Small intestine (tissue), 7 donors: ENCODE data around the gene ARPC1B. TPM values are rescaled to one million over a fixed set of nuclear protein-coding genes. Genes with fewer than 3 reads are reported as not detected.
A peak's percentile ranks its signal among the peaks of the same experiment; 100 is the strongest.
"Not testable (repeated sequence)": the region's sequence is repeated elsewhere in the genome, so short reads cannot be mapped to it uniquely, and the experiment has no call there.

Experiments
- DNase-seq, 2 donors: peaks; one replicate each; pipeline versions ENCODE4 v3.0.0 to v3.0.0-alpha.2; 2013
- FAIRE-seq: peaks from 2 replicates; lab custom pipeline; 2012; peaks lifted over from hg19 to GRCh38; lab: Jason Lieb, UNC
- H3K27ac ChIP-seq, 3 donors: one replicate each; pipeline ENCODE4 v1.5.1; 2013; ENCODE audit warnings: low read length in 2 of 3, mild to moderate bottlenecking in 2 of 3, control low read depth in 1 of 3, inconsistent platforms in 1 of 3, low read depth in 1 of 3, moderate library complexity in 1 of 3
- H3K27me3 ChIP-seq, 3 donors: one replicate each; pipeline ENCODE4 v1.6.1; 2013; ENCODE audit warnings: low read length in 3 of 3, inconsistent platforms in 1 of 3; ENCODE audit not compliant: control insufficient read depth in 3 of 3, insufficient read depth in 3 of 3
- H3K36me3 ChIP-seq, 3 donors: one replicate each; pipeline ENCODE4 v1.6.1; 2013; ENCODE audit warnings: low read length in 3 of 3, inconsistent platforms in 1 of 3, low read depth in 1 of 3, mild to moderate bottlenecking in 1 of 3, moderate library complexity in 1 of 3; ENCODE audit not compliant: control insufficient read depth in 3 of 3, insufficient read depth in 2 of 3
- H3K4me1 ChIP-seq, 3 donors: one replicate each; pipeline ENCODE4 v1.6.1; 2013; ENCODE audit warnings: low read length in 2 of 3, inconsistent platforms in 1 of 3, low read depth in 1 of 3, mild to moderate bottlenecking in 1 of 3, moderate library complexity in 1 of 3; ENCODE audit not compliant: control insufficient read depth in 3 of 3, insufficient read depth in 2 of 3
- H3K4me3 ChIP-seq, 3 donors: one replicate each; pipeline ENCODE4 v1.5.1; 2013; ENCODE audit warnings: low read length in 3 of 3, control low read depth in 1 of 3, inconsistent platforms in 1 of 3, low read depth in 1 of 3, mild to moderate bottlenecking in 1 of 3, moderate library complexity in 1 of 3
- H3K9me3 ChIP-seq, 2 donors: one replicate each; pipeline ENCODE4 v1.6.1; 2013; ENCODE audit warnings: low read depth in 1 of 2, low read length in 1 of 2; ENCODE audit not compliant: control insufficient read depth in 2 of 2, insufficient read depth in 1 of 2
- WGBS, 3 donors: extraction: QIAGEN DNeasy Blood & Tissue Kit; methylation state at CpG; one replicate each; pipeline ENCODE4 v1.1.7; 2013; 5-methylcytosine and 5-hydroxymethylcytosine counted together
- polyA plus RNA-seq, 4 donors: library from polyadenylated mRNA; stranded (reverse) in 3 of 4; unstranded in 1 of 4; fragments of 200-250 nt in 3 of 4; fragments of 120-200 nt in 1 of 4; gene quantifications; one replicate each; pipeline versions ENCODE4 v1.2.1 to v1.2.3, GENCODE V29; 2013
- donor health status: healthy with polysubstance abuse.
- donor health status: control.
- donor health status: control.
- donor health status: Bipolar disorder and iron deficiency.
- donor health status: healthy.

The ARPC1B gene
- polyA plus RNA-seq, 4 donors: 77.9 to 358 (median 316) TPM

GRCh38 chr7:99371376-99371920 lies 3.1 kb upstream of the ARPC1B start:
- DNase-seq: no peak
- Histone ChIP-seq H3K27me3 (no peaks in the 10 kb centered on the region), H3K36me3 (peaks cover 0 to 33% (median 7%) of the 10 kb centered on the region in 3 donors), H3K4me3 (no peak overlapping the region), H3K9me3 (no peaks in the 10 kb centered on the region), H3K27ac (no peak overlapping the region), H3K4me1 (peaks cover 0 to 14% (median 0%) of the 10 kb centered on the region in 3 donors)
- FAIRE-seq: no peak
- 88 to 93% (median 92%) methylated on average over 11 of the region's 11 CpGs for WGBS, 3 donors

GRCh38 chr7:99372275-99373090 lies 2.0 kb upstream of the ARPC1B start:
- FAIRE-seq: no peak
- Histone ChIP-seq H3K9me3 (no peaks in the 10 kb centered on the region), H3K36me3 (peaks cover 0 to 22% (median 0%) of the 10 kb centered on the region in 3 donors), H3K27ac (peak overlapping the region in 2 of 3 donors; percentile 2 to 60), H3K4me1 (peaks cover 0 to 14% (median 0%) of the 10 kb centered on the region in 3 donors), H3K27me3 (no peaks in the 10 kb centered on the region), H3K4me3 (peak overlapping the region in 1 of 3 donors; percentile 35)
- WGBS, 3 donors: 22 to 47% (median 43%) methylated on average over 21 of the region's 21 CpGs
- DNase-seq: peak; percentile 71 to 73

DNA sequence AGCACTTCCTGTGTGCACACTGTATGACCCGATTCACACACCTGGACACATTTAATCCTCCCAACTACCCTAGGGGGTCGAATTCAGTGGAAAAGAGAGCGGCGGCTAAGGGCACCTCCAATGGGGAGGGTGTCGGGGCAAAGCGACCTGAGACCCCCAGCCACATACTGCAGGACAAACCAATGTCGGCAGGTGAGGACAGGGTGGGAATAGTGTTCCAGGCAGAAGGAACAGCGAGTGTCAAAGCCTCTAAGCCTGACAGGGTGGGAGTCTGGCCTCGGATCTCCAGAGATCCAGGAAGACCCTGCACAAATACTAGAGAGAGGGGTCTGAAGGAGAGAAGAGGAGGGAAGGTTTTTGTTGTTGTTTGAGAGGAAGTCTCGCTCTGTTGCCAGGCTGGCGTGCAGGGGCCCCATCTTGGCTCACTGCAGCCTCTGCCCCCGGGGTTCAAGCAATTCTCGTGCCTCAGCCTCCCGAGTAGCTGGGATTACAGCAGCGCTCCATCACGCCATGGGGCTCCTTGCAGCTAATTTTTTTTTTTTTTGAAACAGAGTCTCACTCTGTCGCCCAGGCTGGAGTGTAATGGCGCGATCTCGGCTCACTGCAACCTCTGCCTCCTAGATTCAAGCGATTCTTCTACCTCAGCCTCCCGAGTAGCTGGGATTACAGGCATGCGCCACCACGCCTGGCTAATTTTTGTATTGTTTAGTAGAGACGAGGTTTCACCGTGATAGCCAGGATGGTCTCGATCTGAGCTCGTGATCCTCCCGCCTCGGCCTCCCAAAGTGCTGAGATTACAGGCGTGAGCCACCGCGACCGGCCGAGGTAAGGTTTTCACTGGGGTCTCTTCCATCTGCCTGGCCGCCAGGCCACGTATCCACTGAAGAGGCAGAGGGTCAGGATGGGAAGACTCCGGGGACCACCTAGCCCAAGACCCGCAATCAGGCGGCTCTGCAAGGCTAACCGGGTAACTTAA lies 1.2 kb upstream of the ARPC1B start:
- FAIRE-seq: no peak
- no peaks in the 10 kb centered on the region for H3K27me3 ChIP-seq
- peak overlapping the region; percentile 66 to 99 (median 88) for H3K4me3 ChIP-seq
- DNase-seq: no peak
- H3K4me1 ChIP-seq: peaks cover 0 to 14% (median 0%) of the 10 kb centered on the region in 3 donors
- H3K9me3 ChIP-seq: no peaks in the 10 kb centered on the region
- H3K27ac ChIP-seq: peak overlapping the region in 2 of 3 donors; percentile 2 to 70
- 75 to 85% (median 83%) methylated on average over 40 to 41 of the region's 41 CpGs for WGBS, 3 donors
- H3K36me3 ChIP-seq: peaks cover 0 to 23% (median 4%) of the 10 kb centered on the region in 3 donors

DNA sequence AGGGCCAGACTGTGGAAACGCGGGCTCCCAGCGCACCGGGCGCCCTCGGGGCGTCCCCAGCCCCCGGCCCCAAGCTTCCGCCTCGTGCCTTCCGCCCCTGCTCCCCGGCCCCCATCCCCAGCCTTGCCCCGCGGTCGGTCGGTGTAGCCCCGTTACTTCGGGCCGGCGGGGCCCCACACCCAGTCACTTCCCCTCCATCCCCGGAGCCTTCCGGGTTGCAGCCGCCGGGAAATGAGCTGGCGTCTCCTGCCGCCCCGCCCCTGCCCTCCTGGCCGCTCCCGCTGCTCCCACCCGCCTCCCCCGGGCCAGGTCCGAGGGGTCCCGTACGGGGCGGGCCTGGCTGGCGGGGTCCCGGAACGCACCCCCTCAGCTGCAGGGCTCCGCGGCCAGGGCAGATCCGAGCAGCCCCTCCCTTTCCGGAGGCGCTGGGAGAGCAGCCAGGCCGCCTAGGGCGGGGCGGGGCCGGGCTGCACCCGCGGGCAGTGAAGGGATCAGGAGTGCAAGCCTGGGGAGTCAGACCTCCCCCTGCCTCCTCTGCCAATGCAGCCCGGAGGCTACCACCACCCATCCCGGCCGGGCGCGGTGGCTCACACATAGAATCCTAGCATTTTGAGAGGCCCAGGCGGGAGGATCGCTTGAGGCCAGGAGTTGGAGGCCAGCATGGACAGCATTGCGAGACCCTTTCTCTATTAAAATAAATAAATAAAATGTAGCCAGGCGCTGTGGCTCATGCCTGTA lies 709 bp downstream of the ARPC1B start:
- 1 to 3% (median 1%) methylated on average over 27 to 58 of the region's 58 CpGs for WGBS, 3 donors
- Histone ChIP-seq H3K4me1 (peaks cover 0 to 14% (median 2%) of the 10 kb centered on the region in 3 donors), H3K9me3 (no peaks in the 10 kb centered on the region), H3K4me3 (peak overlapping the region; percentile 66 to 99 (median 88)), H3K27me3 (no peaks in the 10 kb centered on the region), H3K27ac (peak overlapping the region; percentile 72 to 89 (median 75)), H3K36me3 (peaks cover 0 to 21% (median 4%) of the 10 kb centered on the region in 3 donors)
- DNase-seq: peak; percentile 91
- FAIRE-seq: no peak

GRCh38 chr7:99379043-99379577 lies 4.6 kb downstream of the ARPC1B start:
- no peaks in the 10 kb centered on the region for H3K9me3 ChIP-seq
- H3K4me3 ChIP-seq: no peak overlapping the region
- FAIRE-seq (no peak), DNase-seq (no peak)
- H3K36me3 ChIP-seq: peaks cover 0 to 37% (median 4%) of the 10 kb centered on the region in 3 donors
- H3K4me1 ChIP-seq: peaks cover 0 to 8% (median 2%) of the 10 kb centered on the region in 3 donors
- H3K27ac ChIP-seq: peak overlapping the region; percentile 17 to 69 (median 57)
- no peaks in the 10 kb centered on the region for H3K27me3 ChIP-seq
- 34 to 56% (median 45%) methylated on average over 7 of the region's 7 CpGs for WGBS, 3 donors

GRCh38 chr7:99379693-99380031 lies 5.1 kb downstream of the ARPC1B start:
- not testable (repeated sequence) for H3K9me3 ChIP-seq, DNase-seq, H3K4me3 ChIP-seq, H3K27me3 ChIP-seq, H3K4me1 ChIP-seq, FAIRE-seq
- Histone ChIP-seq H3K36me3 (peaks cover 0 to 42% (median 4%) of the 10 kb centered on the region in 3 donors), H3K27ac (peak overlapping the region; percentile 17 to 69 (median 58))
- 47 to 68% (median 61%) methylated on average over 7 of the region's 7 CpGs for WGBS, 3 donors

DNA sequence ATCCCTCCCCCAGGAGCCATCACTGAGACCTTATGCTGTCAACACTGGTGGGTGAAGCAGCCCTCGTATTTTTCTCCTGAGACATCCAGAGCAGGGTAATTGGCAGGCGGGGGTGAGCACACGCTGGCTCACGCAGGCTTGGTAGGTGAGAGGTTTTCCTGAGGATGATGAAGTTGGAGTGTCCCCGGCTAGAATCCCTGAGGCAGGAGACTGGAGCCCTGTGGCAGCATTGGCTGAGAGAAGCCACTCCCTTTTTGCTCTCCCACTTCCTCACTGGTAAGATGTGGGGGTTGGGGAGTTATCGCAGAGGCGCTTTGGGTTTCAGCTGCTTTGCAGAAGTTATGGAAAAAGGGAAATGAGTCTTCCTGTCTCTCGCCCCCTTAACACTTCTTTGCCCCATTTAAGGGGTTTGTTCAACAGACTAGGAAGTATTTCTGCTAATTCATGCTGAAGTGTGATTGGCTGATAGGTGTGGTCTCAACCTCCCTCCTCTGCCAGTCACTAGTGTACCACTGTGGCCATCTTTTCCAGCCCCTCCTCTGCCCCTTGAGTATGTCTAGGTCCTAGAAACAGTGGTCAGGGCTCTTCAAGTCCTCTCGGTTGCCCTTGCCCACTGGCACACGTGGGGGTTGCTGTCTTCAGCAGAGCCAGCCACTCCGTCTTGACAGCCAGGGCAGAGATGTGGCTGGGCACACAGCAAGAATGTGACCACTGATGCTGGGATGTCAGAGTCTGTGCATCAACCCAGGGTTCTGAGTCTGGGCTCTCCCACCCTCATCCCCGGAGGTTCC lies 5.7 kb downstream of the ARPC1B start:
- peaks cover 0 to 43% (median 4%) of the 10 kb centered on the region in 3 donors for H3K36me3 ChIP-seq
- H3K9me3 ChIP-seq: no peaks in the 10 kb centered on the region
- peak overlapping the region; percentile 17 to 69 (median 59) for H3K27ac ChIP-seq
- no peak for FAIRE-seq
- 45 to 76% (median 51%) methylated on average over 12 of the region's 12 CpGs for whole genome bisulfite sequencing, 3 donors
- no peak for DNase-seq
- H3K4me3 ChIP-seq: no peak overlapping the region
- H3K27me3 ChIP-seq: no peaks in the 10 kb centered on the region
- peaks cover 0 to 8% (median 2%) of the 10 kb centered on the region in 3 donors for H3K4me1 ChIP-seq
